ENCODE data around the gene NRROS.

DNA sequence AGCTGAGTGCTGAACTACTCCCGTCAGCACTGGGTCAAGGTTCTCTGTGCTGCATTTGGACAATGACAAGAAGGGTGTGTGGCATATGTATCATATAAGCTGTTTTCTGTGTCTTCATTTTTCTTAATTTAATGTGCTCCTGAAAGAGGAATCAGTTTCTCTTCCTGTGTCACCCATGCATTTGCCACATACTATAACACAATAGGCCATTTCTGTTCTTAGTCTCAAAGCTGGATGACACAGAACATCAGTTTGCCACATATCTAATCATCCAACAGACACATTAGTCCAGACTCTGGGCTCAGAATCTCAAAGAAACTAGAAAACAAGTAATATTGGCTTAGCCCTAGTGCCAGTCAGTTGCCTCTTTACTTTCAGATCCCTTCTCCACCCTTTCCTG is 38.4 kb downstream of the NRROS start:
- no peak for TF ChIP-seq CTCF (IDR thresholded peaks at IDR 0.05)
- no peak for TF ChIP-seq POLR2A (IDR thresholded peaks at IDR 0.05)
- no peak for TF ChIP-seq POLR2AphosphoS5 (IDR thresholded peaks at IDR 0.05)
